K562 (cell line): Measurements from ENCODE around the gene HLF. TPM values are rescaled to one million over a fixed set of nuclear protein-coding genes. Genes with fewer than 3 reads are reported as not detected.

Source experiments
- CBFA2T3 ChIP-seq: fragments of 450-650 bp; IDR thresholded peaks from 2 replicates; pipeline ENCODE4 v1.6.1; 2017
- CTCFL ChIP-seq: IDR thresholded peaks from 2 replicates; pipeline ENCODE4 v1.6.1; 2011; ENCODE audit warnings: borderline replicate concordance, low read depth, mild to moderate bottlenecking, moderate library complexity, low read length; ENCODE audit not compliant: insufficient read depth, poor library complexity, severe bottlenecking
- RAD21 ChIP-seq, 2 experiments: fragments of 250-450 bp in 1 of 2; fragments of 450-650 bp in 1 of 2; sonication (Bioruptor Pico) in 1 of 2; formaldehyde crosslinking in 1 of 2; IDR thresholded peaks in 1 of 2; conservative IDR thresholded peaks in 1 of 2; 2 replicates each; pipeline versions ENCODE4 v1.4.0 to v1.8.0; 2020 to 2022; ENCODE audit warnings: mild to moderate bottlenecking in 2 of 2, moderate library complexity in 1 of 2
- SFPQ ChIP-seq: fragments of 200-400 bp; formaldehyde crosslinking; IDR thresholded peaks from 2 replicates; pipeline ENCODE4 v1.6.1; 2017; ENCODE audit warnings: mild to moderate bottlenecking, low read depth, low read length, moderate library complexity
- polyA plus RNA-seq, 8 experiments: library from polyadenylated mRNA; depleted of rRNA in 4 of 8; stranded (reverse) in 5 of 8; unstranded in 3 of 8; fragments of >200 nt; fragmentation: Nextera tagmentation in 2 of 8; fragmentation: Illumina TruSeq in 1 of 8; extraction: Ambion mirVana in 2 of 8; extraction: Trizol in 1 of 8; gene quantifications; 2 replicates each; pipeline versions ENCODE4 v1.2.1 to v1.2.3, GENCODE V29; 2011 to 2014; ENCODE audit warnings: inconsistent platforms in 1 of 8, missing spikeins in 1 of 8
- total RNA-seq, 7 experiments: library from RNA; depleted of rRNA in 6 of 7; stranded (reverse); fragments of >200 nt in 6 of 7; fragmentation: Illumina TruSeq in 2 of 7; extraction: Trizol in 2 of 7; gene quantifications; 2 replicates each; pipeline versions ENCODE4 v1.2.1 to v1.2.3, GENCODE V29; 2011 to 2021; ENCODE audit warnings: low replicate concordance in 1 of 7

The HLF gene
- total and polyA plus RNA-seq, 9 of the 15 experiments (the other 6 are each of a cell fraction or from before 2014, with no cell fraction given): 0.03 to 0.24 (median 0.09) TPM

GRCh38 chr17:55275894-55276804 is 11.4 kb downstream of the HLF start (continued):
- TF ChIP-seq SFPQ (no peak), CBFA2T3 (peak; percentile 21; the same call in 1 of the 2 replicates), CTCFL (no peak), RAD21 (CRISPR knock-in tag; conservative IDR thresholded peaks at IDR 0.05 in 1 of 2, IDR thresholded peaks at IDR 0.05 in 1 of 2) (no peak)
